Kidney (tissue), 14 donors: ENCODE measurements around the gene PCDHA7. TPM values are rescaled to one million over a fixed set of nuclear protein-coding genes. Genes with fewer than 3 reads are reported as not detected.
"Not testable (repeated sequence)": the region's sequence is repeated elsewhere in the genome, so short reads cannot be mapped to it uniquely, and the experiment has no call there.

Experiments used
- DNase-seq, 5 donors: peaks; one replicate each; pipeline ENCODE4 v3.0.0-alpha.2; 2013 to 2020
- FAIRE-seq: peaks from 2 replicates; lab custom pipeline; 2012; peaks lifted over from hg19 to GRCh38; lab: Jason Lieb, UNC
- H3K27ac ChIP-seq, 2 donors: one replicate each; pipeline ENCODE4 v1.7.0; 2013; ENCODE audit warnings: low read depth in 2 of 2, low read length in 2 of 2, inconsistent platforms in 1 of 2
- H3K27me3 ChIP-seq: one replicate; pipeline ENCODE4 v1.7.1; 2013; ENCODE audit warnings: low read length, inconsistent platforms; ENCODE audit not compliant: control insufficient read depth, insufficient read depth
- H3K36me3 ChIP-seq, 3 donors: one replicate each; pipeline versions ENCODE4 v1.7.0 to v1.7.1; 2013; ENCODE audit warnings: low read length in 3 of 3, control low read depth in 1 of 3, inconsistent platforms in 1 of 3; ENCODE audit not compliant: insufficient read depth in 3 of 3, control insufficient read depth in 2 of 3
- H3K4me1 ChIP-seq, 3 donors: one replicate each; pipeline versions ENCODE4 v1.7.0 to v1.7.1; 2013; ENCODE audit warnings: low read length in 3 of 3, inconsistent platforms in 1 of 3, low read depth in 1 of 3; ENCODE audit not compliant: control insufficient read depth in 2 of 3, insufficient read depth in 2 of 3
- H3K4me3 ChIP-seq, 3 donors: one replicate each; pipeline versions ENCODE4 v1.7.0 to v1.8.1; 2013; ENCODE audit warnings: low read length in 3 of 3, control low read depth in 1 of 3, inconsistent platforms in 1 of 3
- H3K9ac ChIP-seq, 3 donors: one replicate each; pipeline versions ENCODE4 v1.7.0 to v1.7.1; 2013; ENCODE audit warnings: low read length in 3 of 3, control low read depth in 1 of 3, inconsistent platforms in 1 of 3
- H3K9me3 ChIP-seq, 3 donors: one replicate each; pipeline versions ENCODE4 v1.7.0 to v1.7.1; 2013; ENCODE audit warnings: low read length in 3 of 3, control low read depth in 1 of 3, inconsistent platforms in 1 of 3; ENCODE audit not compliant: control insufficient read depth in 2 of 3, insufficient read depth in 1 of 3
- CTCF ChIP-seq: IDR thresholded peaks from 3 replicates; pipeline ENCODE4 v1.5.1; 2012; ENCODE audit warnings: mild to moderate bottlenecking, moderate library complexity, borderline replicate concordance; ENCODE audit not compliant: insufficient read depth; ENCODE audit errors: extremely low read depth
- intact Hi-C: fragments of 100-400 bp; cut with DNase I; formaldehyde crosslinking; loops from one replicate; pipeline ENCODE4 v1.11.1; 2022
- polyA plus RNA-seq: library from polyadenylated mRNA; stranded (reverse); fragments of 350-450 nt; fragmentation: Illumina TruSeq; extraction: RNeasy Lipid Tissue Mini Kit (QIAGEN cat#74804); gene quantifications from one replicate; pipeline ENCODE4 v1.2.3, GENCODE V29; 2014; ENCODE audit warnings: low read depth, low replicate concordance; ENCODE audit not compliant: insufficient read depth
- total RNA-seq: library from RNA; stranded (reverse); fragmentation: NEBNext Ultra II Directional; extraction: Animal tissue kit (Norgen Biotek cat#: 25700); gene quantifications from one replicate; pipeline ENCODE4 v1.2.1, GENCODE V29; 2021
- donor health status: control.
- donor health status: control.
- donor health status: control.
- donor health status: control.
- donor health status: control.
- donor health status: DM: yes; HTN: yes; CAD: no.
- donor health status: Normal renal cell carcinoma (clear cell type).

PCDHA7 gene
- total and polyA plus RNA-seq, 2 donors from 2014 or later: 0.62 to 1.1 TPM

- FAIRE-seq: no peak
- H3K9me3 ChIP-seq: peaks cover 0 to 14% (median 10%) of the 10 kb centered on the region in 3 donors
- no peaks in the 10 kb centered on the region for H3K27me3 ChIP-seq
- H3K36me3 ChIP-seq: no peaks in the 10 kb centered on the region
- no peak overlapping the region for H3K9ac ChIP-seq
- TF ChIP-seq CTCF: no peak
- H3K27ac ChIP-seq: no peak overlapping the region
- intact Hi-C loops: no loop called here
- H3K4me3 ChIP-seq: no peak overlapping the region
- peak in 1 of 5 donors; percentile 70 for DNase-seq
- H3K4me1 ChIP-seq: no peaks in the 10 kb centered on the region
These were observed 1.8 kb downstream of the PCDHA7 start for GRCh38 chr5:140835622-140836510.

GRCh38 chr5:140840978-140841962 lies 7.2 kb downstream of the PCDHA7 start, which contains the start of gene PCDHA8:
PCDHA8 (plus strand) TSS chr5:140841187; CDS start chr5:140841322, 135 bp downstream.
- no peak within 1 kb of the TSS for H3K4me3 ChIP-seq
- no peaks in the 10 kb centered on the region for H3K4me1 ChIP-seq
- TF ChIP-seq CTCF: peak; percentile 25
- H3K9me3 ChIP-seq: peaks cover 0 to 11% (median 2%) of the 10 kb centered on the region in 3 donors
- no peak within 1 kb of the TSS for H3K9ac ChIP-seq
- H3K27ac ChIP-seq: no peak within 1 kb of the TSS
- DNase-seq: no peak
- H3K27me3 ChIP-seq: no peaks in the 10 kb centered on the region
- FAIRE-seq: no peak
- intact Hi-C loops: no loop called here
- H3K36me3 ChIP-seq: no peaks in the 10 kb centered on the region

- Histone ChIP-seq H3K4me3 (no peak overlapping the region), H3K9me3 (peaks cover 0 to 9% (median 2%) of the 10 kb centered on the region in 3 donors), H3K27me3 (no peaks in the 10 kb centered on the region), H3K36me3 (no peaks in the 10 kb centered on the region), H3K27ac (no peak overlapping the region), H3K9ac (no peak overlapping the region), H3K4me1 (no peaks in the 10 kb centered on the region)
- intact Hi-C loops: no loop called here
- DNase-seq (no peak), FAIRE-seq (no peak)
- no peak for TF ChIP-seq CTCF
These were observed 9.0 kb downstream of the PCDHA7 start for GRCh38 chr5:140842798-140843733.

GRCh38 chr5:140848139-140849102 lies 14.4 kb downstream of the PCDHA7 start, which contains the start of gene PCDHA9:
PCDHA9 (plus strand) TSS chr5:140848382; CDS start chr5:140848496, 114 bp downstream.
- not testable (repeated sequence) for DNase-seq, FAIRE-seq

More at GRCh38 chr5:140848139-140849102, 14.4 kb downstream of the PCDHA7 start, which contains the start of gene PCDHA9:
- H3K36me3 ChIP-seq, H3K9me3 ChIP-seq, H3K27ac ChIP-seq, H3K4me1 ChIP-seq, intact Hi-C loops, H3K4me3 ChIP-seq, H3K27me3 ChIP-seq, H3K9ac ChIP-seq: not testable (repeated sequence)
